Activated CD4-positive, CD25-positive, alpha-beta regulatory T cell treated with anti-CD3 and anti-CD28 coated beads, Interleukin-2, amount 50 U/mL, for 16 hours (primary cell): ENCODE measurements around the gene PPFIA3.
"Not testable (repeated sequence)": the region's sequence is repeated elsewhere in the genome, so short reads cannot be mapped to it uniquely, and the experiment has no call there.

Experiments used
- DNase-seq: peaks from one replicate; pipeline ENCODE4 v3.0.0-alpha.2; 2020; ENCODE audit warnings: low read depth, low spot score

Gene PPFIA3

GRCh38 chr19:49123285-49123684 lies 3.9 kb downstream of the PPFIA3 start:
- not testable (repeated sequence) for DNase-seq

DNA sequence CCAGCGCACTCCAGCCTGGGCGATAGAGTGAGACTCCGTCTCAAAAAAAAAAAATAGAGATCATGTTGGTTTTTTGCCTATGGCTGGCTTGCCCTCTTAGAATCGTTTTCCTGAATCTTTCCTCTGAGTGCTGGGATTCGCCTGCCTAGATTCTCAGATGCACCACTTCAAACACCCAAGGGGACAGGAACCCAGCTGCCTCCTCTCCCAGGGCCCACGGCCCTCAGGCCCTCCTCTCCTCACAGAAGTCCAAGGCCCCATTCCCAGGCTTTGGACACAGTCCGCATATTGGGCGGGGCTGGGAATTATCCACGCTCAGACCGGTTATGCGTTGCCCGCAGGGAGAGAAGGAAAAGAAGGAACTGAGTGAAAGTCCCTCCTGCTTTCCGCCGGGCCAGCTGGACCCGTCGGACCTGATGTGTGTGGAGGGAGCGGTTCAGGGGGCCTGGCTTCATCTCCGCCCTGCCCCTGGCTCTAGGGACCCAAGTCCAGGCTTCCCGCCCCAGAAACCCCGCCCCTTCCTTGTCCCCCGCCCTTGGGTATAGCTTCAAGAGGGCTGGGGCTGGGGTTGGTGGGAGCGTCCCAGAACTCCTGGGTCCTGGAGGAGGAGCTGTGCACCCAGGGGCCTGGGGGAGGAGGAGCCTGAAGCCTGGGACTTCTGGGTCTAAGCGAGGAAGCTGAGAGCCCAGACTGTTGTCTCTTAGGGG lies 5.8 kb downstream of the PPFIA3 start:
- DNase-seq: no peak

DNA sequence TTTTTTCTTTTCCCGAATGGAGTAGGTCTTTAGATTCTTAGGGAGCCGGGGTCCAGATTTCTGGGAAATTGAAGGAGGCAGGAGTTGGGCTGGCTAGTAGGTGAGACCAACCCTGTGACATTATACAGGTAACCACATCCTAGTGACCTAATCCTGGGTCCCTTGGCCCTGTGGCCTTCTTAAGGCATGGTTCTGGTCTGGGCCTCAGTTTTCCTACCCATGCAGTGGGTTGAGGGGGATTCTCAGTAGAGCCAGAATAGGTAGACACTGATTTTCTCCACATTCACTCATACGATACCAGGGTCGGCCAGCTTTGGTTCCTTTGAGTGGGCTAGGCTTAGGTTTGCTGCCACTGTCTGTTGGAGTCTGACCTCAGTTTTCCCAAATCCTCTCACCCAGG lies 7.2 kb downstream of the PPFIA3 start:
- DNase-seq: no peak

DNA sequence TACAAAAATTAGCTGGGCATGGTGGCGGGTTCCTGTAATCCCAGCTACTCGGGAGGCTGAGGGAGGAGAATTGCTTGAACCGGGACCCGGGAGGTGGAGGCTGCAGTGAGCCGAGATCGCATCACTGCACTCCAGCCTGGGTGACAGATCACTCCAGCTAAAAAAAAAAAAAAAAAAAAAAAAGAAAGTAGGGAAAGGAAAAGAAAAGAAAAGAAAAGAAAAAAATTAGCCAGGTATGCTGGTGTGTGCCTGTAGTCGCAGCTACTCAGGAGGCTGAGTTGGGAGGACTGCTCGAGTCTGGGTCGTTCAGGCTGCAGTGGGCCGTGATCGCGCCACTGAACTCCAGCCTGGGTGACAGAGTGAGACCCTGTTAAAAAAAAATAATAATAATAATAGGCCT lies 7.9 kb downstream of the PPFIA3 start:
- DNase-seq: not testable (repeated sequence)

DNA sequence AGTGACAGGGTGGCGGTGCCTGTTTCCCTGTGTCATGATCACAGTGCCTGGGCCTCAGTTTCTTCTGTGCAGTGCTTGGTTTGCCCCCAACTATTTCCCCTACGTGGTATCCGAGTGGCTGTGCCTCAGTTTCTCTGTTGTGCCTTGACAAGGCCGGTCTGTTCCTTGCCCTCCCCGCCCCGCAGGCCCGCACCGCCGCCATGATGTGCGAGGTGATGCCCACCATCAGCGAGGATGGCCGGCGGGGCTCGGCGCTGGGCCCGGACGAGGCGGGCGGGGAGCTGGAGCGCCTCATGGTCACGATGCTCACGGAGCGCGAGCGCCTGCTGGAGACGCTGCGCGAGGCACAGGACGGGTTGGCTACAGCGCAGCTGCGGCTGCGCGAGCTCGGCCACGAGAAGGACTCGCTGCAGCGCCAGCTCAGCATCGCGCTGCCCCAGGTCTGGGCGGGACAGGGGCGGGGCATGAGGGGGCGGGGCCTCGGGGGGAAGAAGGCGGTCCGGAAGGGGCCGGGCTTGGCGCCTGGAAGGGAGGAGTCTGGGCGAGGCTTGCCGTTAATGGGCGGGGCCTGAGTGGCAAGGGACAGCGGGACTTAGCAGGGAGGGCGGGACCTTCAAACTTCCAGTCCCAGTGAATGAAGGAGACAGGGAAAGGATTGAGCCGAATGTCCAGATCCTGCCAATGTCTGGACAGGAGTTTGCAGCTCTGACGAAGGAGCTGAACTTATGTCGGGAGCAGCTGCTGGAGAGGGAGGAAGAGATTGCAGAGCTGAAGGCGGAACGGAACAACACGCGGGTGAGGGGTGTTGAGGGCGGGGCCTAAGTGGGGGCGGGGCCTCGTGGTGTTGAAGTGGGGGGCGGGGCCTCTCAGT lies 8.6 kb downstream of the PPFIA3 start:
- DNase-seq: peak; percentile 86

DNA sequence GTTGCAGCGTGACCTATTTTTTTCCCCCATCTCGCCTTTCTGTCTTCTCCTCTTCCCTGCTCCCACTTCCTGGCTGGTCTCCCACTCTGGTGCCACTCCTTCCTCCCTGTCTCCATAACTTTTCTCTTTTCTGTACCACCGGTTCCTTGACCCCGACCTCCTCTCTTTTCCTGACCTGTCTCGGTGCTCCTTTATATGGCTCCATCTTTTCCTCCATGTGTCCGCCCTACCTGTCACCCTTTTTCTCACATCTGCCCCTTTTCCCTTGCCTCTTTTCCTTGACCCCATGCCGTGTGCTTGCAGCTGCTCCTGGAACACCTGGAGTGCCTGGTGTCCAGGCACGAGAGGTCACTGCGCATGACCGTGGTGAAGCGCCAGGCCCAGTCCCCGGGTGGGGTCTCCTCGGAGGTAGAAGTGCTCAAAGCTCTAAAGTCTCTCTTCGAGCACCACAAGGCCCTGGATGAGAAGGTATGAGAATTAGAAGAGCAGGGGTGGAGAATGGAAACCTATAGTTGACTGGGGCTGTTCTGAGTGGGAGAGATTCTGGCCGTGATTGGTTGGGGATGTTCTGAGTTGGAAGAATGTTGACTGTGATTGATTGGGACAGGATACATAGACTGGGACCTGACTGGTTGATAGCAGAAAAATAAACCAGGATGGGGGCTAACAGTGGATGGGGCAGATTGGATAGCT lies 9.3 kb downstream of the PPFIA3 start:
- no peak for DNase-seq

- no peak for DNase-seq
These were observed 9.9 kb downstream of the PPFIA3 start for GRCh38 chr19:49129238-49129583.

GRCh38 chr19:49130325-49130724 lies 11.0 kb downstream of the PPFIA3 start:
- no peak for DNase-seq

DNA sequence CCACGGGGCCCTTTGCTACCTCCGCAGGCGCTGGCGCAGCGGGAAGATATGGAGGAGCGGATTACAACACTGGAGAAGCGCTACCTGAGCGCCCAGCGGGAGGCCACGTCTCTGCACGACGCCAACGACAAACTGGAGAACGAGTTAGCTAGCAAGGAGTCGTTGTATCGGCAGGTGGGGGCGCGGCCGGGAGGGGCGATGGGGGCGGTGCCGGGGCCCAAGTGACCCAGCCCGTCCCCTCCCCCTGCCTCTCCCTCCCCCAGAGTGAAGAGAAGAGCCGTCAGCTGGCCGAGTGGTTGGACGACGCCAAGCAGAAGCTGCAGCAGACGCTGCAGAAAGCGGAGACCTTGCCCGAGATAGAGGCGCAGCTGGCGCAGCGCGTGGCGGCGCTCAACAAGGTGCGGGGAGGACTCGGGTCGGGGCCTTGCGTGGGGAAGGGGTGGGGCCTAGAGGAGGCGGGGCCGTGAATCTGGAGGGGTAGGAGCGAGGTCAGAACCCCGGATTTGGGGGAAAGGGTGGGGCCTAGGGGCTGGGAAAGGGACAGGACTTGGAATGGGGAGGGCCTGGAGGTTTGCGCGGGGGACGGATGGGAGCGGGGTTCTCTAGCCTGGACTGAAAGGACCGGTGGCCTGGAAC lies 13.7 kb downstream of the PPFIA3 start:
- no peak for DNase-seq

- DNase-seq: no peak
These were observed 14.5 kb downstream of the PPFIA3 start for GRCh38 chr19:49133621-49134454.

DNA sequence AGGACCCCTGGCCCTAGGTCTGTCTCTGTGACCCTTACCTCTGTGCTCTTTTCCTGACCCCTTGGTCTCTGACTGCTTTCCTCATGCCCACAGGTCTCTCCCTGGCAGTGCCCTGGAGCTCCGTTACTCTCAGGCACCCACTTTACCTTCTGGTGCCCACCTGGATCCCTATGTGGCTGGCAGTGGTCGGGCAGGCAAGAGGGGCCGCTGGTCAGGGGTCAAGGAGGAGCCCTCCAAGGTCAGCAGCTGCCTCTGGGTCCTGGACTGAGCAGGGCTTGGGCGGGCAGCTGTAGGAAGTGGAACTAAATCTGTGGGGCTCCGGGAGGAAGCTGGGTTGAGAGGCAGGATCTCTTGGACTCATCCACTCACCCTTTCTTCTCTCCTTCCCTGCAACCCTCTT lies 16.3 kb downstream of the PPFIA3 start:
- DNase-seq: no peak

GRCh38 chr19:49136771-49137171 lies 17.4 kb downstream of the PPFIA3 start:
- DNase-seq: no peak

DNA sequence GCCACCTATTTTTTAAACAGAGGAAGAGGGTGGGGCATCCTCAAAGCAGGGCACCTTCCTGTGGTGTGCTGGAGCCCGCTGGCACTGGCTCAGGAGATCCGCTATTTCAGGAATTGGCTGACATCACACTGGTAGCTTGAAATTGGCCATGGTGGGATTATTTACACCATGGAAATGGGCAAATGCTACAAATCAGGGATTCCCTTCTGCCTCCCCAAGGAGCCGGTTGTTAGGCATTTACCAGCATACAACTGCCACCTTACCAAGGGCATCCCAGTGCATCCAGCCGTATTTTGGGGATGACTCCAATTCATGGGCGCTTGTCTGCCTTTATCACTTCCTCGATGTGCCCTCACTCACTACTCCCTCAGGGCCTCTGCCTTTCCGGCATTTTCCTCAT lies 21.6 kb downstream of the PPFIA3 start:
- DNase-seq: no peak

- DNase-seq: no peak
These were observed 22.0 kb downstream of the PPFIA3 start for GRCh38 chr19:49141352-49141751.

GRCh38 chr19:49142866-49143335 lies 23.6 kb downstream of the PPFIA3 start:
- DNase-seq: no peak

- DNase-seq: peak; percentile 66
These were observed 26.4 kb downstream of the PPFIA3 start for GRCh38 chr19:49145573-49146407.

- DNase-seq: not testable (repeated sequence)
These were observed 27.0 kb downstream of the PPFIA3 start for GRCh38 chr19:49146408-49146770.

DNA sequence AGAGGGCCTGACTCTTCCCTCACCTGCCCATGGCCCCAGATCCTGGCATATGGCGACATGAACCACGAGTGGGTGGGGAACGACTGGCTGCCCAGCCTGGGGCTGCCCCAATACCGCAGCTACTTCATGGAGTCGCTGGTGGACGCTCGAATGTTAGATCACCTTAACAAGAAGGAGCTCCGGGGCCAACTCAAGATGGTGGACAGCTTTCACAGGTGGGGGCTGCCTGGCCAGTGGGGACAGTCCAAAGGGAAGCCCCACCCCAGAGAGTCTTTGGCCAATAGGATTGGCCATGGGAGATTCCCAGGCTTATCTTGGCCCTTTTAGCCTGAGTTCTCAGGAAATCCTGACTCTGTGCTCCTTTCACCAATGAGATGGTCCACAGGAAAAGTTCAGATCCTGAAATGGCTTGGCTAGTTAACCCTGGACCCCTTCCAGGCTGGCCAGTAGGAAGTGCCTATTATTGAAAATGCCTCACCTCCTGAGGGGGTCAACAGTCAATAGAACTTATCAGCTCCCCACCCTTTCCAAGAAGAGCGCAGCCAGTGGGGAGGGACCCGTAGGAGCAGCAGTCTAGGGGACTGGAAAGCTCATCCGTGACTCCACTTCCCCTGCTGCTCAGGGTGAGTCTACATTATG lies 28.8 kb downstream of the PPFIA3 start:
- no peak for DNase-seq

DNA sequence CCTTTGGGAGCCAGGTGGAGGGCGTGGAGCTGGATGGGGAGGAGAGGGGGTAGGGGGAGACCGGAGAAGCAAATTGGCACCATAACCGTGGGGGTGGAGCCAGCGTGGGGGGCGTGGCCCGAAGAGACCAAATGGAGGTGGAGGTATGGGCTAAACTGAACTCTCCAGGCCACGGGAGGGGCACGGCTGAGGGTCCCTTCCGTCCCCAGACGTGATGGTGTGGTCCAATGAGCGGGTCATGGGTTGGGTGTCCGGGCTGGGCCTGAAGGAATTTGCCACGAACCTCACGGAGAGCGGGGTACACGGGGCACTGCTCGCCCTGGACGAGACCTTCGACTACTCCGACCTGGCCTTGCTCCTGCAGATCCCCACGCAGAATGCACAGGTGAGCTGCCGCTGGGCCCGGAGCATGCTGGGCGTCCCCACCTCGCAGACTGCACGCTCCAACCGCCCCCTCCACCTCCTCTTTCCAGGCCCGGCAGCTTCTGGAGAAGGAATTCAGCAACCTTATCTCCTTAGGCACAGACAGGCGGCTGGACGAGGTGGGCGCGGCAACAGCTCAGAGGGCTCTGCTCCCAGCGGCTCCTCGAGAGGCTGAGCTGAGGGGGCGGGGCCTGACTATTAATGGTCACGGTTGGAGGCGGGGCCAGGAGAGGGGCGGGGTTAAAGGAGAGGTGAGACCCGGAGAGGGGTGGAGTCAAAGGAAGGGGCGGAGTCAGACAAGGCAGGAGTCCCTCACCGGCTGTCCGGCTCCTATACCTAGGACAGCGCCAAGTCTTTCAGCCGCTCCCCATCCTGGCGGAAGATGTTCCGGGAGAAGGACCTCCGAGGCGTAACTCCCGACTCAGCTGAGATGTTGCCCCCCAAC lies 29.7 kb downstream of the PPFIA3 start:
- DNase-seq: peak; percentile 62
